AG08396 (cell line): Measurements from ENCODE around the gene ATF6.
A peak's percentile ranks its signal among the peaks of the same experiment; 100 is the strongest.

Experiments
- DNase-seq: peaks from one replicate; pipeline ENCODE4 v3.0.0; 2012; ENCODE audit warnings: low spot score, mixed read lengths

Gene ATF6

DNA sequence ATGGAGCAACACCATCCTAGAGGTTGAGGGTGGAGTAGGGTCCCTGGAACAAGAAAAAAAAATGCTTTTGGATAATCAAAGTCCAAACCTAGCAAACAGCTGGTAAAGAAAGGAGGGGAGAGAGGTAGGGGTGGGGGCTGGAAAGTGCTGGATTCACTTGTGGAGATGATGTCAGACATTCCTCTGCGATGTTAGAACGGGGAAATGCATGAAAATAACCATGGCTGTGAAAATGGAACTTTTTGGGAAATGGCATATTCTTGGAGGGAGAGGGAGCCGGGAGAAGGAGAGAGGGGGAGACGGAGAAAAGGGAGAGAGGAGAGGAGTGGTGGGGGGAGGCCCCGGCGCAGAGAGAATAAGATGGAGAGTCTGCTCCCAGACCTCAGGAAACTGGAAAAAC is 203.9 kb downstream of the ATF6 start:
- no peak for DNase-seq

DNA sequence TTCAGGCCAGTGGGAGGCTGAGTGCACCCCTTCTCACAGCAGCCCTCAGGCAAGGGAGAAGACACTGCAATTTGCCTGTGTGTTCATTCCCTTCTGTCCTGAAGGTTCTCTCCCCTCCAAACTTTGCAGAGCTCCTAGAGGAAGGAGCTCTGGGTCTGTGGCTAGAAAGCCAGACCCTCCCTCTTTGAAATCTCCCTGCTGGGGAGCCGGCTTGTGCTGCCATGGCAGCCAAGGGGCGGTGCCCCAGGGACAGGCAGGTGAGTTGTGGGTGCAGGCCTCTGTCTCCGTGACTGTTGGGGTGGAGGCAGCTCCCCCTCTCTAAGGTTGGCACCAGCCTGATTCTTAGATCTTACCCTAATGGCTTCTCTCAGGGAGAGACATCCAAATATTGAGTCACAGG is 204.5 kb downstream of the ATF6 start:
- no peak for DNase-seq

DNA sequence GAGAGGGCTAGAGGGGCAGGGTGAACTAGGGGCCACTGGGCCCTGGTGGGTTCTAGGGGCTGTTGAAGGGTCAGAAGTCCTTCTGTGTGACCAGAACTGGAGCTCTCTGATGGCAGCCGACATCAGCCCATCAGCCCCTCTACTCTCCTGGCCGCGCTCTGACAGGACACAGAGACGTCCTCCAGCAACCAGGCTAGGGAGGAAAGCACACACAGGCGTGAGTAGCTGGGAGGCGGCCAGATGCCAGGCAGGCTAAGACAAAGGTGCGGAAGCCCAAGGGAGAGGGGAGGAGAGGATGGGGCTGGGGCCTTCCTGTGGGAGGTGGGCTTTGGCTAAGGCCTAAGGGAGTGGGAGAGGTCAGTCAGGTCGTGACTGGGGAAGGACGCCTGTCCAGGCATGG is 206.7 kb downstream of the ATF6 start:
- no peak for DNase-seq

DNA sequence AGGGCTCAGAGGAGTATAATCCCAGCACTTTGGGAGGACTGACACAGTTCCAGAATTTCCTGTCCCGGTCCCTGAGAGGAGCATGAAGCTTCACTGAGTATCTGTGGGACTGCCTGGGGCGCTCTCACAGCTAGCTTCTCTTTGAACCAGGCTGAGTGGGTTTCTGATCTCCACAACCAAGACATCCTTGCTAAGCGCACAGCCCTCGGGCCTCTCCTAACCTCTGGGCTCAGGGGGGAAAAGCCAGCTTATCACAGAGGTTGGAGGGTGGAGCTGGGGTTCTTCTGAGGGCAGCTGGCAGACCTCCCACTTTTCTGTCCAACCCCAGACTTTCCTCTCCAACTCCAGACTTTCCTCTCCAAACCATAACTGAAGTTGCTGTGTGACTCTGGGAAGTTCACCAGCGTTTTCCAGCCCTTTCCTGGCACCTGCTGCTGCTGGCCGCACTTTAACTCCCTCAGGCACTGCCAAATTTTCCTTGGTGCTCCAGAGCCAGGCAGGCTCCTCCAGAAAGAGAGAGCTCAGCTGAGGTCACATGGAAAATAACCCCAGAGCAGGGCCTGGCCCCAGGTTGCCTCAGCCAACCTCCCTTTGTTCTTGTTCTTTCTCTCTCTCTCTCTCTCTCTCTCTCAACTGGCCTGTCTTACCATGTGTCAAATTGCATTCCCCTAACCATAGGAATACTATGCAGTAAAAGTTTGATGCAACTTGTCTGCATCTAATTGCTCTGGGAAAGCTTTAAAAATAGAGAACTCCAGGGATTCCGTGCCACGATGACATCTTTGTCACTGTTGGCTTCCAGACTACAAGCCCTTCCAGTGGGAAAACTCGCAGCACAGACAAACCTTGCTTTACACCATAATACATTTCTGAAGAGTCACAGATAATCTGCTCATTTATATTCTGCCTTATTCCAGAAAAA is 208.1 kb downstream of the ATF6 start:
- DNase-seq: no peak

DNA sequence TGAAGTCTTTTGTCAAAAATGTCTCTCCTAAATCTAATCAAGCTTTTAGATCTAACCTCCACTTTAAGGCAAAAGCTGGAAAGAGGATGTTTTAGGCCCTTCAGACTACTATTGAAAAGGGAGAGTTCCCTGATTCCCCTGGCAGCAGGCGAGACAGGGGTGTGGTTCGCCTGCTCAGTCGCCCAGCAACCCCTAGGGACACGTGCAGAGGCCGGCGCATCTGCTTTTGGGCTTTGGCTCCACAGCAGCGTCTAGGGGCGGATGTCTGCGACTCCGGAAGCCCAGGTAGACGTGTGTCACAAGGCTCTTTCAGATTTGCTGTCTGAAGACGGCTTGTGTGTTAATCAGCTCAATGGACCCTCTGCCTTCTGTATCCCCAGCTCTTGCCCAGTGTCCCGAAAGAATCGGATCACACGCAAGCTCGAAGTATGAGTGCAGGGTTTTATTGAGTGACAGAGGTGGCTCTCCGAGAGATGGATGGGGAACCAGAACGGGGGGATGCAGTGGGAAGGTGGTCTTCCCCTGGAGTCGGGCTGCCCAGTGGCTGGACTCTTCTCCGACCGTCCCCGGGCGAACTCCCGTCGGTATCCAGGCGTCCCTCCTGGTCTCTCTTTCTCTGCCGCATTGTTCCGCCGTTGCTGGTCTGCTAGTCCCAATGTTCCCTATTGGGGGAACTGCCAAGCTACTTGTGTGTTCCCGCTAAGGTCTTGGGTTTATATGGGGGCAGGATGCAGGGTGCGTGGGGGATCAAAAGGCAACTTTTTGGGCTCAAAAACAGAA is 212.1 kb downstream of the ATF6 start:
- DNase-seq: no peak

DNA sequence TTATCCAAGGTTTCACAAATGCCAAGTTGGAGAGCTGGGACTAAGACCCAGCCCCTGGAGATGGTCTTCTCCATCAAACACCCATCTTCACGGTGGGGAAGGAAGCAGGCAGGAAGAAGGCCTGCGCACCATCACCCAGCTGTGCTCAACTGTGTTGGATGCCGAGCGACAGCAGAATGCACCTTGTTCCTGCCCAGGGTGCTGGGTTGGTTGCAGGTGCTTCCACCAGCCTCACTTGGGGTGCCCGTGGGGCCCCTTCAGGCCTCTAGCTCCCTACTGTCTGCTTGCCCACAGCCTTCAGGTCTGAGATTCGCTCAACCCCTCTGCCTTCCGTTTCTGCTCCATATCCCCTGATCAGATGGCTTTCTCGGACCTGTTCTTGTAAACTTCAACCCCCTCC is 215.0 kb downstream of the ATF6 start:
- DNase-seq: no peak

DNA sequence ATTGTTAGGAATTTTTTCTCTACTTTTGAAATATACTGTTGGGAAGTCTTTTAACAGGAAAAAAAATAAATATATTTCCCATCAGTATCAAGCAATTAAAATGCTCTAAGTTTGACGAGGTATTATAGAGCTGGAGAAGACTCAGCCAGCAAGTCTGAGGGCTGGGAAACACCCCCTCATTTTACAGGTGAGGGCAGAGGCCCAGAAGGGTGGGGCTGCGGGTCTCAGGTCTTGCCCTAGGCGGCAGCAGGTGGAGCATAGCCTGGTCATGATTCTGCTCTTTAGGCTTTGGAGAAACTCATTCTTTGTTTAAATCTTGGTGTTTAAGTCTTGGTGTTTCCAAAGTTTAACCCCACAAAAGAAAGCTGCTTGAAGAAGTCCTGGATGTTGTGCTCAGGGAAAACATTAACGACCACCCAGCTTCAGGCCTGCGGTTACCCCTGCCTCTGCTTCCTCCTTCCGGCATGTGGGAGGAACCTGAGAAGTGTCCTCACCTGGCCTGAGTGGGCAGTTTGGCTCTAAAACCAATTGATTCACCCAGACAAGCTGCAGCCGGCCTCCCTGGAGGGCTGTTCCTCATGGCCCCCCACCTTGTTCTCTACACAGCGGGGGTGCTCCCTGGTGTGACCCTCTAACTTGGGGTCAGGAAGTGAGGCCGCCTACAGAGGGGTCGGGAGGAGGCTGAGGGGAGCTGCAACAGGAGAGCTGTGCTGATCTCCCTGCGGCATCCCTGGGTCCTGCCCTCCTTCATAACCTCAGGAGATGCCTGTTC is 215.8 kb downstream of the ATF6 start:
- no peak for DNase-seq

DNA sequence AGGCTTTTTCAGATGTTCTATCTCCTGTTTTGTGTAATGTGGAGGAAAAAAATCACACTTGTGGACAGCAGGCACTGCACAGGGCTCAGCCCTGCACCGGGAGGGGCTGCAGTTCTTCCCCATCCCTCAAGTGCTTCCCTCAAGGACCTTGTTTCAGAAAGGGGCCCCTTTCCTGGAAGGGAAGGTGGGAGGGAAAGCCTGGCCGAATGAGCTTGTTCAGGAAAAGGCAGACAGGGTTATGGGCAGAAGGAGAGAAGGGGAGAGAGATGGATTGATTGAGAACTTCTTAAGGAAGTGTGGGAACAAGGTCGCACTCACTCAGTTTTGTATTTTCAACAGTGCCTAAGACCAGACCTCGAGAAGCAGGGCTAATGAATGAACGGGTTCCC is 216.4 kb downstream of the ATF6 start:
- DNase-seq: no peak

DNA sequence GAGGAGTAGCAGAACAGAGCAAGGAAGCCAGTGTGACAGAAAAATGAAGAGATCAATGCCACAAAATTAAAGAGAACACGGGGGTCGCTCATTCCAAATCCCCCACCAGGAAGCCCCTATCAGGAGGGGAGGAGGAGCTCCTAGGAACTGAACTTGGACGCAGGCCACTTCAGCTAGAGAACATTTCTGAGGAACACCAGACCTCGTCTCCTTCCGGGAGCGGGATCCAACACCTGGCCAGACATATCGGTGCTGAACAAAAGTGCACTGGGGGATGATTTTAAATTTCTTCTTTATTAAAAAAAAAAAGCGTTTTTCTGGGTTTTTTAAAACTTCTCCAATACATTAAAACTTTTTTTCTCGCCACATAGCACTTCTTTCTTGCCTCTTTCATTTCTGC is 216.8 kb downstream of the ATF6 start:
- DNase-seq: no peak

DNA sequence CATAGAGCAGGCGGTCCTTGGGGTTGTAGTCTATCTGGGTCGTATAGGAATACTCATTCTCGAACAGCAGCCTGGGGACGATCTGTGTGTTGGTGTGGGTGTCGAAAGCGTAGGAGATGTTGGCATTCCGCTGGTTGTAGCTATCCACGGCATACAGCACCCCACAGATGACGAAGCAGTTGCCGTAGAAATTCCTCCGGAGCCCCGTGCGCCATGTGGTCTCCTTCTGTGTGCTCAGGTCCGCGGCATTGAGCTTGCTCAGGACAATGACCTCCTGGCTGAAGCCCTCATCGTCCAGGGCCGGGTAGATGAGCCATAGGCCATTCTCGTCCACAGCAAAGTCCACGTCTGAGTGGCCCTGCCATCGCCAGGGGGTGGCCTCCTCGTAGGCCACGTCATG is 217.6 kb downstream of the ATF6 start:
- DNase-seq: no peak

DNA sequence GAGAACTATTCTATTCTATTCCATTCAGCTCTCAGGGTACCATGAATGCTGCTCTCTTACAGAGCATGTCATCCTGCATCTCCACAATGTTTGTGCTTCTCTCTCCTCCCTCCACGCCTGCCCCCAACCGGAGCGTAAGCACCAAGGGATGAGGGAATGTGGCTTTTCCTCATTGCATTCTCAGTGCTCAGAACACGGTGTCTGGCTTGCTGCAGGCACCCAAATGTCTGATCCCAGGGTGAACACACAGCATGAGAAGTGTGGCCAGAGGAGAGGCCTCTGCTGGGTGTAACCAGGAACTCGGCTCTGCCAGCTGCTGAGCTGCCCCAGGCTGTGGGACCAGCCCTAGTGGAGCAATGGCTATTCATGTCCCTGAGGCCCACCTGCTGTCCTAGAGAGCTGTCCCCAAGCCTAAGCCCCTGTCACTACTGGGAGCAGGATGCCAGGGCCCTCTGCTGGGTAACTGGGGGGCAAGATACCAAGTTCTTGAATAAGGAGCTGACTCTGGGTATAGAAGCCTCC is 219.2 kb downstream of the ATF6 start:
- DNase-seq: no peak

DNA sequence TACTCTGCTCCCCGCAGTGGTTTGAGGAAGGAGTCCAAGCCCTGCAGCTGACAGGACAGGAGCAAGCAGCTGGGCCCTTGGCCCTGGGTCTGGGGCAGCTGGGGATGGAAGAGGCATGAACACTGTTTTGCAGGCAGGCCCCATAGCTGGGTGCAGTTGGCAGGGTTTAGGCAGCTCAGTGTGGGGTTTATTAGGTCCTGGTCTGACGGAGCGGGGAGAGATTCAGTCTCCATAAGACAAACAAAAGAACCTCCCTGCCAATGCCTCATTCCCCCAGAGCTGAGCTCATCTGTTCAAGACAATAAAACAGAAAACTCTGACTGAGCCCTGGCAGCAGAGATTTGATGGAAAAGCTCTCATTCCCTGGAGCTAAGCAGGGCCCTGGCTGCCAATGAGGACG is 220.2 kb downstream of the ATF6 start:
- DNase-seq: no peak

DNA sequence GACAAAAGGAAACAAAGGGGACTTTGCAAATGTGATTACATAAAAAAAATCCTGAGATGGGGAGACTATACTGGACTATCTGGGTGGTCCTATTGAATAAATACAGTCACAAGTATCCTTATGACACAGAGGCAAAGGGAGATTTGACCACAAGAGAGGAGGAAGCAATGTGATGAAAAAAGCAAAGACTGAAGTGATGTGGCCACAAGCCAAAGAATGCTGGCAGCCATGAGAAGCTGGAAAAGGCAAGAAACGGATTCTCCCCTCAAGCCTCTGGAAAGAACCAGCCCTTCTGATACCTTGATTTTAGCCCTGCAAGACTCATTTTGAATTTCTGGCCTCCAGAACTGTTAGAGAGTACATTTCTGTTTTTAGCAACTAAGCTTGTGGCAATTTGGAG is 221.2 kb downstream of the ATF6 start:
- no peak for DNase-seq

DNA sequence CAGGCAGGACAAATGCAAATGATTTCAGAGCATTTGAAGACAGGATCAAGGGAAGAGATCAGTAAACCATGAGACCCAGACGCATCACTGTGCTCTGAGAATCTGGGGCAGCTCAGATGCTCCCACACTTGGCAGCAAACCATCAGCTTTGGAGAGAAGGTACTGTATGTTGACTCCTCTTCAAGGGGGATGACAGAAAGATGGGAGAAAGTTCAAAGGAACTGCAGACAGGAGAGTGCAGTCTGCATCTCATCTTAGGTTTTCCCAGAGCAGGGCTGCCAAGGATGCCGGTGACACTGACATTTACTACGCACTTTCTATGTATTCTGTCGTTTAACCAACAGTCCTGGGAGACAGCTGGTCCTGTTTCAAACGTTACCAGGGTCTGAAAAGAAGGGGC is 221.8 kb downstream of the ATF6 start:
- DNase-seq: no peak

DNA sequence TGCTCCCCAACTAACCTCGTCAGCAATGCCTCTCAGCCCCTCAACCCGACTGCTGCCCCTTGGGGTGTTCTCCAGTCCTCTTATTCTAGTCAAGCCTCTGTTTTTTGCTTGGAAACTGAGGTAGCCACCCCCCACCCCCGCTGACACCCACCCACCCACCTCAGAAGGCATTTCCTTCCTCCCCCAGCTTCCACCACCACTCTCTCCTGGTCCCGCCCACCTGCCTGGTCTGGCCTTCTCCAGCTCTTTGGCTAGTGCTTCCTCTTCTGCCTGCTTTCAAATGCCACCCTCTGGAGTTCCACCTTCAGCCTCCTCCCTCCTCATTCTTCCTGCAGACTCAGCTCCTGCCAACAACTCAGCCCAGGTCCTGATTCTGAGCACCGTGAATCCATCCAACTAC is 222.3 kb downstream of the ATF6 start:
- no peak for DNase-seq

DNA sequence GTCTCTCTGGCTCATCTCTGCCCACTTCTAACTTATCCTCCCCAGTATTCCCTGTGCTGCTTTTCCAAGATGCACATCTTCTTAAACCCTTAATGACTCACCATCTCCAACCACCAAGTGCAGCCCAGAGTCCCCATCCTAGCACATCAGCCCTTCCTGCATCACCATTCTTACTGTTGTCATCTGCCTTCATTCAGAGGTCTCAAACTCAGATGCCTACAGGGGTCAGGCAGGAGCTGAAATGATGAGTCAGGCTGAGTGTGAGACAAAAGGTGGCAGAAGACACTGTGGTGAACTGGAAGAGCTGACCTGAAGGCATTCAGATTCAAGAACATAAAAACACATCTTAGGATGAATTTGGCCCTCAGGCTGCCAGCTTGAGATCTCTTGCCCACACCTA is 223.0 kb downstream of the ATF6 start:
- DNase-seq: no peak

DNA sequence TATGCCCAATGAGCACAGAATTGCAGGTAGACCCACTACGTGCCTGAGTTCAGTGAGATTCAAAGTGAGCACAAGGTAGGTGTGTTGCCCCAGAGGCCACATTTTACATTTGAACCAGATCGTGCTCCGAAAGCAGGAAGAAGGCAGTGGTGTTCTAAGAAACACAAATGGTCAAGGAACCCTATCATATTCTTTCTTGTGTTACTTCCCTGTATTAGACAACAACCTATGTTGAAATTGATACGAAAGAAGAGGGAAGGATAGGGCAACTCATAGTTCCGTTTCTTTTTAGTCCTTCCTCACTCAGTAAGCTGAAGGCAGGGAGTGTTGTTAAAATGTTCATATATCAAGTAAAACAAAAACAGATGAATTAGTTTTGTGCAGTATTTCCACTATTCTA is 223.7 kb downstream of the ATF6 start:
- no peak for DNase-seq

DNA sequence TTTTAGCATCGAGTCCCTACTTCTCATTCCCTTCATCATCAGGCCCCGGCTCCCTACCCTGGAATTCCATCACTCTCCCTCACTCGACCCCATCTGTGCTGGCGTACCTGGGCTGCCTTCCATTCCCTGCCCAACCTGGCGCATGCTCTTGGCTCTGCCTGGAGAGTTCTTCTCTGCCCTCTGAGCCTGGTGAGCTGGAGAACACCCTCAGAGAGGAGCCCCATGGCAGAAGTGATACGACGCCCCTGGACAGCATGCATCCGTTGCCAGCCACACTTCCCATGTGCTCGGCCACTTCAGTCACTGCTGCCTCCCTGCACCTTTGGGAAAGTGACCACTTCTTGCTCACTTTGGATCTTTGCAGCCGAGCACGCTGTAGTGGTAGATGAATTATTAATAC is 227.5 kb downstream of the ATF6 start:
- no peak for DNase-seq

DNA sequence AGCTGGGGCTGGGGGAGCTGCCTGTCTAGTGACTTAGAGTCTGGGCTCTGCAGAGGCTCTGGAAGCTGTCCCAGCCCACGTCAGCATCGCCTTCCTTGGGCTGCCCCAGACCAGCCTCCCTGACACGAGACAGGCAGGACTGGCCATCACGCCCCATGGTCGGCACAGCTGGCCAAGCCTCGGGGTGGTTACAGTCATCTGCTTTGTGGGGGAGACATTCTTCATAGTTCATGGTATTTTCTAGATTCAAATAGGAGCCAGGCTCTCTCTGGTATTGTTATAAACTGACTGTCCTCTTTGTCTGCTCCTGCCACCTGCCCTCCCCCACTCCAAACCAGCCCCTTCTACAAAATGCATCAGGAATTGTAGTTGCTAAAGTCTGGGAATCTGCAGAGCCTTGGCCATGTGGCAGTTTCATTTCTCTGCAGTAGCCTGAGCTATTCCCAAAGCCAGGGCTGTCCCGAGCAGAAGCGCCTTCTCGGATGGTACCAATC is 228.1 kb downstream of the ATF6 start:
- DNase-seq: peak; percentile 52

DNA sequence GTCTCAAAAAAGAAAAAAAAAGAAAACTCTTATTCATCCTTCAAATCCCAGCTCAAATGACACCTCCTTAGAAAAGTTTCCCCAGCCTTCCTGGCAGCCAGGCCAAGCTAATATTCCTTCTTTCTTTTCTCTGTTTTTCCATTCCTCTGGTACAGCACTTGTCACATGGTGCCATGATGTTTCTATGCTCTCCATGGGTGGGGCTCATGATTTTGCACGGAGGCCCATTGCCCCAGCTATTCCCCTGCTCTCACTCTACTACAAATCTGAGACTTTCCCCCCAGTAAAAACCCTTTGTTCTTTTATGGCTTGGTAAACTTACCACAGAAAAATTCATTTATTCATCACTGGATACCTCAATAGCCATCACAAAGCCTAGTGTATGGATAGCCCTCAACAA is 231.0 kb downstream of the ATF6 start:
- no peak for DNase-seq

DNA sequence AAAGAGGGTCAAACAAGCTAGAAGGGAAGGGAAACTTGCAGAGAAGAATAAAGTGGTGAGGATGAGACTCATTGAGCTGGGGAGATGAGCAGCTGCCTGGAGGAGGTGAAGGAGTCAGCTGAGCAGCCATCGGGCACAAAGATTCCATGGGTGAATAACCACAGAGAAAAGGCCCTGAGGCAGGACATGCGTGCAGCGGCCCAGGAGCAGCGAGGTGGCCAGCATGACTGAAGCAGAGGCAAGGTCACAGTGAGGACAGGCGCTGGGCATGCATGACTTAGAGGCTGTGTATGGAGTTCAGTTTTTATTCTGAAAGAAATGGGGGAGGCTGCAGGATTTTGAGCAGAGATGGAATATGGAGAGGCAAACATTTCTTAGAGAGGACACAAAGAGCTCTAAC is 232.7 kb downstream of the ATF6 start:
- no peak for DNase-seq

DNA sequence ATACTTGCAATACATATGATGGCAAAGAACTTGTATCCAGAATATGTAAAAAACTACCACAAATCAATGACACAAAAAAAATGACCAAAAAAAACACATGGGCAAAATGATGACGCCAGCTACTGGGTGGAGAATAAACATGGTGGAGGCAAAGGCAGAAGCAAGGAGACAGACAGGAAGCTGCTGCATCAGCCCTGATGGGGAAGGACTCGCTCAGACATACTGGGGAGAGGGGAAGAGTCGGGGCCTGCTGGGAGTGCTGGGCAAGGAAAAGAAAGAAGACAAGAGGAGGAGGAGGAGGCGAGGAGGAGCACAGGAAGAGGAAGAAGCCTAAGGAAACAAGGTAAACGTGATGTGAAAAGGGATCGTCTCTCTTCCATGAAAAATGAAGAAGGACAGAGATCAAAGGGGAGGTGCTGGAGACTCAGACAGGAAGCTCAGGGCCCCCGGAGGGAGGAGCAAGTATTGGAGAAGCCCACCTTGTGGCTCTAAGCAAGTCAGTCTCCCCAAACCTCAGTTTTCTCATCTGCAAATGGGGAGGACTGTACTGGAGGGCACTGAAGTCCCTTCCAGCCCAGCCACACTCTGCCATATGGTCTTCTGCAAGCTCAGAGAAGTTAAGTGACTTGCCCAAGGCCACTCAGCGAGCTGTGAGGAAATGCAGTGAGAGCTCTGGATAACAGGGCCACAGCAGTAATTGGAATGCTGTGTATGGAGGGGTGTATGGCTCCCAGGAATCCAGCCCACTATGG is 233.4 kb downstream of the ATF6 start:
- DNase-seq: no peak
